PC-9 (cell line): ENCODE results near the gene NDUFS7.

Experiments
- CTCF ChIP-seq: fragments of 200-600 bp; sonication (generic); conservative IDR thresholded peaks from 2 replicates; pipeline ENCODE4 v1.6.1; 2017; ENCODE audit warnings: mixed run types, antibody characterized with exemption, mild to moderate bottlenecking, moderate library complexity
- EZH2 ChIP-seq: fragments of 200-600 bp; sonication (generic); IDR thresholded peaks from 2 replicates; pipeline ENCODE4 v1.8.0; 2017; ENCODE audit warnings: antibody characterized with exemption, low read depth

DNA sequence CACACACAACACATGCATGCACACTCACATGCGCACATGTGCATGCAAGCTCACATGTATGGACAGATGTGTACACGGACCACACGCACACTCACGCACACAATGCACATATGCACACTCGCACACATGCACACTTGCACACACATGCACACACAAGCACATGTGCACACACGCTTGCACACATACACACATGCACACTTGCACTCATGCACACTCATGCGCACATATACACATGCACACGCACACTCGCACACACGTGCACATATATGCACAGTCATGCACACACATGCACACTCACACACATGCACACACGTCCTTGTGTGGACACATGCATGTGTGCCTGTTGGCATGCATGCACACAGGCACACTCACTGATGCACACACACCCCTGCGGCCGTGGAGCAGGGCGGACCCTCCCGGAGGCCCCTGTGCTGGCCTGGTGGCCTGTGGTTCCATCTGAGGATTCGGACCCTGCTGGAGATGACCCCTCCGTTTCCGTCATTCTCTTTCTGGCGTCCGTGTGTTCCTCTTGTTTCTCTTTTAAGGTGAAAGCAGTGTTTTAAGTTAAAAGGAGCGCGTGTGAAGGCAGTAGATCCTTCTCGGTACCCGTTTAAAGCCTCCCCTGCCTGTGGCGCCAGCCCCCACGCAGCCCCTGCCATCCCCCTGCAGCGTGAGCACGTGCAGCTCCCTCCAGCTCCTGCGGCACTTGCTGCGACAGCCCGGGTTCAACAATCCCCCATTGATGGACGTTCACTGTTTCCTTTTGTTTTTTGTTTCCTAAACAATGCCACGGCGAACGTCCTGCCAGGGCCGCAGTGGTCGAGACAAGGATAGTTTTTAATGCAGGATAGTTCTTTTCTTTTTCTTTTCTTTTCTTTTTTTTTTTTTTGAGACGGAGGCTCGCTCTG is 5.6 kb downstream of the NDUFS7 start:
- TF ChIP-seq CTCF: no peak
- no peak for TF ChIP-seq EZH2
